ENCODE data around the gene C16orf96.

C16orf96 gene

GRCh38 chr16:4525634-4526277 is 30.4 kb upstream of the C16orf96 start:
- DNase-seq = no peak

- DNase-seq = no peak
Observed at GRCh38 chr16:4529085-4530060, 26.8 kb upstream of the C16orf96 start.

GRCh38 chr16:4531811-4532210 is 24.3 kb upstream of the C16orf96 start:
- no peak for DNase-seq

- no peak for DNase-seq
Observed at GRCh38 chr16:4532238-4532637, 23.9 kb upstream of the C16orf96 start.

- DNase-seq = no peak
Observed at GRCh38 chr16:4533490-4533889, 22.6 kb upstream of the C16orf96 start.

- DNase-seq = peak; percentile 39 to 42
Observed at GRCh38 chr16:4534151-4534790, 21.9 kb upstream of the C16orf96 start.

- no peak for DNase-seq
Observed at GRCh38 chr16:4535627-4536108, 20.5 kb upstream of the C16orf96 start.

GRCh38 chr16:4536391-4537106 is 19.6 kb upstream of the C16orf96 start:
- no peak for DNase-seq

GRCh38 chr16:4537376-4538343 is 18.5 kb upstream of the C16orf96 start:
- DNase-seq = no peak

GRCh38 chr16:4538350-4539235 is 17.5 kb upstream of the C16orf96 start, which contains the start of gene CDIP1:
CDIP1 (minus strand) TSS chr16:4538773; CDS start chr16:4514130, 24,643 bp downstream.
- DNase-seq = peak; percentile 96

GRCh38 chr16:4539716-4540284 is 16.3 kb upstream of the C16orf96 start:
- no peak for DNase-seq

GRCh38 chr16:4544473-4544872 is 11.7 kb upstream of the C16orf96 start:
- no peak for DNase-seq

GRCh38 chr16:4548124-4548523 is 8.0 kb upstream of the C16orf96 start:
- no peak for DNase-seq

GRCh38 chr16:4550591-4550990 is 5.5 kb upstream of the C16orf96 start:
- no peak for DNase-seq

- no peak for DNase-seq
Observed at GRCh38 chr16:4552541-4552940, 3.6 kb upstream of the C16orf96 start.

- no peak for DNase-seq
Observed at GRCh38 chr16:4556580-4556979, 440 bp downstream of the C16orf96 start.

- no peak for DNase-seq
Observed at GRCh38 chr16:4557973-4558372, 1.8 kb downstream of the C16orf96 start.

GRCh38 chr16:4561596-4561995 is 5.5 kb downstream of the C16orf96 start:
- no peak for DNase-seq

GRCh38 chr16:4564661-4565267 is 8.6 kb downstream of the C16orf96 start:
- DNase-seq = no peak

Measured in CD4-positive, alpha-beta T cell treated with Interferon alpha-2 for 1 hour (primary cell).